IPS-15b (cell line): ENCODE measurements around the gene CEP112.

Experiments used
- H3K27me3 ChIP-seq: one replicate; pipeline ENCODE4 v1.6.1; 2013; ENCODE audit warnings: low read length; ENCODE audit not compliant: control insufficient read depth, insufficient read depth
- H3K36me3 ChIP-seq: one replicate; pipeline ENCODE4 v1.6.1; 2013; ENCODE audit warnings: low read length; ENCODE audit not compliant: control insufficient read depth, insufficient read depth
- H3K4me1 ChIP-seq: one replicate; pipeline ENCODE4 v1.6.1; 2013; ENCODE audit warnings: mild to moderate bottlenecking, low read length; ENCODE audit not compliant: control insufficient read depth, insufficient read depth
- H3K4me3 ChIP-seq: one replicate; pipeline ENCODE4 v1.5.1; 2013; ENCODE audit warnings: low read depth, low read length
- H3K9ac ChIP-seq: one replicate; pipeline ENCODE4 v1.6.1; 2013; ENCODE audit warnings: low read depth, mild to moderate bottlenecking, low read length
- H3K9me3 ChIP-seq: one replicate; pipeline ENCODE4 v1.6.1; 2013; ENCODE audit warnings: mild to moderate bottlenecking, low read length; ENCODE audit not compliant: control insufficient read depth, insufficient read depth

The CEP112 gene

DNA sequence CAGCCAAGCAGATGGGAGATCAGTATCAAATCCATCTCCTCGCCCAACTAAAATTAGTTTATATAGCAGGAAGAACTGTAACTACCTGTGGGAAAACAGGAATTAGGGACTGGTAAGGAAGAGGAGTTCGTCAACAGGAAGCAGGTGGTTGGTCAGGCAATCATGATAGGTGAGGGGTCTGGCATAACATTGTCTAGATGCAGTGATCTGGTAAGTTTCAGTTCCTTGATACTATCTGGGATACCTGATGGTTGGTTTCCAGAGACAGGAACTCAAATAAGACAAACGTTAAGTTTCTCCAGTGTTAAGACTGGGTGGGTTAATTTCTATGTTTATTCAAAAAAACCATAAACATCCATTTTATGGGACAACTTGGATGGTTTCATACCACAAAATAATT is 53.8 kb downstream of the CEP112 start:
- H3K4me1 ChIP-seq, result no peaks in the 10 kb centered on the region
- H3K27me3 ChIP-seq, result no peaks in the 10 kb centered on the region
- no peaks in the 10 kb centered on the region for H3K36me3 ChIP-seq
- no peaks in the 10 kb centered on the region for H3K9me3 ChIP-seq
- no peak overlapping the region for H3K9ac ChIP-seq
- H3K4me3 ChIP-seq, result no peak overlapping the region

DNA sequence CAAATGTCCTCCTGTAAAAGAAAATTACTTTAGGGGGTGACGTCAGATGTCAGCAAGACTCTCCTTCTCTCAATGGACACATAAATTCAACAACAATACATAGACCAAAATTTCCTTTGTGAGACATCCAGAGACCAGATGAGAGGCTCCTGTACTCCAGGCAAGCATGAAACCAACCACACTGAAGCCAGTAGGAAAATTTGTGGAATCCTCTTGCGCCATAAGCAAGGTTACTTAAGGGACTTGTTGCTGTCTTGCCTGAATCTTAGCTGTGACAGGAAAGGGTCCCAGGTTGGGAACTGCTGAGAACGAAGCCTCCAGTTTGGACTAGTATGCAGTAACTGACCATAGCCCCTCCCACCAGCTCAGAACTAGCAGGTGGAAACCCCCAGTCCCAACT is 56.0 kb downstream of the CEP112 start:
- H3K4me1 ChIP-seq, result no peaks in the 10 kb centered on the region
- no peaks in the 10 kb centered on the region for H3K9me3 ChIP-seq
- no peaks in the 10 kb centered on the region for H3K36me3 ChIP-seq
- no peak overlapping the region for H3K9ac ChIP-seq
- H3K4me3 ChIP-seq, result no peak overlapping the region
- no peaks in the 10 kb centered on the region for H3K27me3 ChIP-seq

DNA sequence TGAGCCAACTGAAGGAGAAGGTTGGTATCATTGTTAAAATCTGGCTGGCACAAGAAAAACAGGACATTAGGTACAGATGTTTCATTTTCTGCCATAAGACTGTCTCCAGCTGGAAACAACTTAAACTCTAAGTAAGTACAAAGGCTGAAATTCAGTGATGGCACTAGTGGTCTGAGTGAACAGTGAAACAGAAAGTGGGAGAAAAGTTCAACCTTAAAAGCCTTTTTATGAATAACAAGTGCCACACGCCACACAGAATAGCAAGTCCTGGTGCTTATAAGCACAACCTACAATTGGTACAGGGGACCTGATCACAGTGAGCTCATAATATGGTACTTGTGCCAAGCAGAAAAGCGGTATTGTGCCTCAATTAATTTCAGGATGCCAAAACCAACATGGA is 56.7 kb downstream of the CEP112 start:
- H3K9me3 ChIP-seq, result no peaks in the 10 kb centered on the region
- H3K27me3 ChIP-seq, result no peaks in the 10 kb centered on the region
- H3K36me3 ChIP-seq, result no peaks in the 10 kb centered on the region
- H3K4me1 ChIP-seq, result no peaks in the 10 kb centered on the region
- no peak overlapping the region for H3K9ac ChIP-seq
- no peak overlapping the region for H3K4me3 ChIP-seq

DNA sequence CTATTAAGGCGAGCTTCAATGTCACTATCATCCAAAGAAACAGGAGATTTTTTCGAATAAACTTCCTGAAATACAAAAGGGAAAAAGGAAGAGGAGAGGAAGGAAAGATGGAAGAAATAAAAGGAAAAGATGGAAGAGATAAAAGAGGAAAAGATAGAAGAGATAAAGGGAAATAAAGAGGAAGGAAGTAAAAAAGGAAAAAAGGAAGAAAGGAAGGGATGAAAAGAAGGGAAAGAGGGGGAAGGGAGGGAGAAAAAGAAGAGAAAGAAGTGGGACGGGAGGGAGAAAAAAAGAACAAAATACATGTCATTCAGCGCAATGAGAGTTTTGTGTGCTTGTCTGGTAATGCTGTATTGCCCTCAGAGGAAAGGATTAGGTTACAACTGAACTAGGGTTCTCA is 62.2 kb downstream of the CEP112 start:
- Histone ChIP-seq H3K27me3 (no peaks in the 10 kb centered on the region), H3K36me3 (no peaks in the 10 kb centered on the region), H3K4me3 (no peak overlapping the region), H3K9ac (no peak overlapping the region), H3K9me3 (no peaks in the 10 kb centered on the region), H3K4me1 (no peaks in the 10 kb centered on the region)

DNA sequence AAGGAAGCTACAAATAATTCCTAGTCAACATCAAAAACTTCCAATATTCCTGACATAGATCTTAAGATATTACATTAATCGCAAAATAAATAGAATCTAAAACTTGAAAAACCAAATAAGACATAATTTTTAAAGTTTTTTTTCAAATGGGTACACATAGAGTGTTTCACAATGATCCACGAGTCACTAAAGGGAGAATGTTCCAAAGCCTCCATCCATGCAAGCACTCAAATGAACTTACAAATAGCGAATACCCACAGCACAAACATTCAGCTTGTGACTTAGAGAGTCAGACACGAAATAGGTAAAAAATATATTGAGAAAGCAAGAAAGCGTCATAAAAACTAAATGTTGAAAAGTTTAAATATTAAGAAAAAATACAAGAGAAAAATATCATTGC is 65.7 kb downstream of the CEP112 start:
- Histone ChIP-seq H3K9ac (no peak overlapping the region), H3K36me3 (no peaks in the 10 kb centered on the region), H3K9me3 (no peaks in the 10 kb centered on the region), H3K27me3 (no peaks in the 10 kb centered on the region), H3K4me1 (no peaks in the 10 kb centered on the region), H3K4me3 (no peak overlapping the region)

DNA sequence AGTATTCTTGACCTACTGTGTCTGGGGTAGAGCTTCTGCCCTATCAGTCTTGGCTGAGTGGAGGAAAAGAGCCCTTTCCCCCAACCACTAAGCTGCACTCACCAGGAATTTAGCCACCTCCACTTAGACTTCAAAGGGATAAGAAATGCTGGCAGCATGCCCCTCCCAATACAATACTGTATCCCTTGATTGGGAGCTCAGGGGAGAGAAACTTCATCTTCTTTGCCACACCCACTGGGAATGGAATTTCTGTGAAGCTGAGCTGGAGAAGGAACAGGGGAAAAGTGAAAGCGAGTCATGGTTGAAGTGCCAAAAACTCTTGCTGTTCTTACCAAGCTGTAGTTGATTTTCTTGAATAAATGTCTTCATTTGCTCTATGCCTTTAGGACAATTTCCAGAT is 68.8 kb downstream of the CEP112 start:
- no peak overlapping the region for H3K4me3 ChIP-seq
- H3K36me3 ChIP-seq, result no peaks in the 10 kb centered on the region
- no peaks in the 10 kb centered on the region for H3K9me3 ChIP-seq

DNA sequence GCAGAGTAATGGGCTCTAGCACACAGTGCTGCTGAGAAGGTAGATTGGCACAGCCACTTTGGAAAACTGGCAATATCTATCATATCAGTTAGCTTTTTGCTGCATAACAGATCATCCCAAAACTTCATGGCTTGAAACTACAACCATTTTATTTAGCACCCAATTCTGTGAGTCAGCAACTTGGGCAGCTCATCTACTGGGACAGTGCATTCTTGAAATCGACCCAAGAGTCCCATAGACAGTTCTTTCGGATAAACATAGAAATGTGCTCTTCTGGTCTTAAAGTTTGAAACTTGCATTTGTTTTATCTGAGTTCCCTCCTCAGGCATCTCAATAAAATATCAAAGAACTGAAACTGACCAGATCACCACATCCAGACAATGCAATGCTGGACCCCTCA is 76.7 kb downstream of the CEP112 start:
- Histone ChIP-seq H3K4me1 (no peaks in the 10 kb centered on the region), H3K9ac (no peak overlapping the region), H3K4me3 (no peak overlapping the region), H3K36me3 (no peaks in the 10 kb centered on the region), H3K27me3 (no peaks in the 10 kb centered on the region), H3K9me3 (no peaks in the 10 kb centered on the region)

More for the DNA sequence above, 68.8 kb downstream of the CEP112 start:
- Histone ChIP-seq H3K27me3 (no peaks in the 10 kb centered on the region), H3K4me1 (no peaks in the 10 kb centered on the region), H3K9ac (no peak overlapping the region)

DNA sequence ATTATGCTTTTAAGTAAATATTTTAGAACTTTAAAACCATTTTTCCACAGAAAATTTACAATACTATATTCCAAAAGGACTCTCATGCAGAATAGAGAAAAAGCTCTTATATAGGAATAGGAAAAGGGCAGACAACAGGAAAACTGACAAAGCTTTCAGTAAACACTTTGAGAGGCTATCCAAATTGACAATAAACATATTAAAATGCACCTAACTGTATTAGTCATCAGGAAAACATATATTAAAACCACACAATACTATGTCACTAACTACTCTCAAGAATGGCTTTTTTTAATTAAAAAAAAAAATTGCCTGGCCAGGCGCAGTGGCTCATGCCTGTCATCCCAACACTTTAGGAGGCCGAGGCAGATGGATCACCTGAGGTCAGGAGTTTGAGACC is 77.3 kb downstream of the CEP112 start:
- Histone ChIP-seq H3K4me1 (no peaks in the 10 kb centered on the region), H3K36me3 (no peaks in the 10 kb centered on the region), H3K9ac (no peak overlapping the region), H3K4me3 (no peak overlapping the region), H3K27me3 (no peaks in the 10 kb centered on the region), H3K9me3 (no peaks in the 10 kb centered on the region)

DNA sequence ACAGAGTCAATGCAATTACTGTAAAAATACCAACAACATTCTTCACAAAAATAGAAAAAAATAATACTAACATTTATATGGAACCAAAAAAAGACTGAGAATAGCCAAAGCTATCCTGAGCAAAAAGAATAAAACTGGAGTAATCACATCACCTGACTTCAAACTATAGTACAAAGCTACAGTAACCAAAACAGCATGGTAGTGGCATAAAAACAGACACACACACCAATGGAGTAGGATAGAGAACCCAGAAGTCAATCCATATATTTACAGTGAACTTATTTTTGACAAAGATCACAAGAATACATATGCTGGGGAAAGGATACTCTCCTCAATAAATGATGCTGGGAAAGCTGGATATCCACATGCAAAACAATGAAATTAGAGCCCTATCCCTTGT is 84.2 kb downstream of the CEP112 start:
- no peaks in the 10 kb centered on the region for H3K36me3 ChIP-seq
- H3K9ac ChIP-seq, result no peak overlapping the region
- no peaks in the 10 kb centered on the region for H3K9me3 ChIP-seq
- H3K27me3 ChIP-seq, result no peaks in the 10 kb centered on the region
- no peak overlapping the region for H3K4me3 ChIP-seq
- H3K4me1 ChIP-seq, result no peaks in the 10 kb centered on the region

DNA sequence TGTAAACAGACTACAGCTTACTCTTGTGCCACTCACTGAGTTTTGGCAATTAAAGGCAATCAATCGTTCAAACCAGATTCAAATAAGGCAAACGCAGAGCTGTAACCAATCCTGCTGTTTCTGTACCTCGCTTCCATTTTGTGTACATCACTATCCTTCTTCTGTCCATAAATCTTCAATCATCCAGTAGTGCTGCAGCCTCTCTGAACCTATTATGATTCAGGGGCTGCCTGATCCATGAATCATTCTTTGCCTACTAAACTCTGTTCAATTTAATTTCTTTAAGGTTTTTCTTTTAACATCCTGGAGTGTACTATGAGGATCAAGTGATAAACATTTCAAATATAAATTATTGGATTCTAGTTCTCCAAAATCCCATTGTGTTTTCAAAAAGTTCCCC is 93.9 kb downstream of the CEP112 start:
- no peaks in the 10 kb centered on the region for H3K27me3 ChIP-seq
- H3K36me3 ChIP-seq, result no peaks in the 10 kb centered on the region
- H3K9me3 ChIP-seq, result no peaks in the 10 kb centered on the region
- H3K4me3 ChIP-seq, result no peak overlapping the region
- H3K9ac ChIP-seq, result no peak overlapping the region
- H3K4me1 ChIP-seq, result no peaks in the 10 kb centered on the region

DNA sequence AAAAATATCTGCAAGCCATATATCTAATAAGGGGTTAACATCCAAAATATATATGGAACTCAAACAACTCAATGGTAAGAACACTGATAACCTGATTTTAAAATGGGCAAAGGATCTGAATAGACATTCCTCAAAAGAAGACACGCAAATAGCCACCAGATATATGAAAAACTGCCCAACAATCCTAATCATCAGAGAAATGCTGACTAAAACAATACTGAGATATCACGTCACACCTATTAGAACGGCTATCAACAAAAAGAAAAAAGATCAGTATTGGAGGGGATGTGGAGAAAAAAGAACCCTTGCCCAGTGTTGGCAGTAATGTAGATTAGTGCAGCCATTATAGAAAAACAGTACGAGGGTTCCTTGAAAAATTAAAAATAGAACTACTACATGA is 97.2 kb downstream of the CEP112 start:
- Histone ChIP-seq H3K27me3 (no peaks in the 10 kb centered on the region), H3K9me3 (no peaks in the 10 kb centered on the region), H3K4me3 (no peak overlapping the region), H3K9ac (no peak overlapping the region), H3K4me1 (no peaks in the 10 kb centered on the region), H3K36me3 (no peaks in the 10 kb centered on the region)

DNA sequence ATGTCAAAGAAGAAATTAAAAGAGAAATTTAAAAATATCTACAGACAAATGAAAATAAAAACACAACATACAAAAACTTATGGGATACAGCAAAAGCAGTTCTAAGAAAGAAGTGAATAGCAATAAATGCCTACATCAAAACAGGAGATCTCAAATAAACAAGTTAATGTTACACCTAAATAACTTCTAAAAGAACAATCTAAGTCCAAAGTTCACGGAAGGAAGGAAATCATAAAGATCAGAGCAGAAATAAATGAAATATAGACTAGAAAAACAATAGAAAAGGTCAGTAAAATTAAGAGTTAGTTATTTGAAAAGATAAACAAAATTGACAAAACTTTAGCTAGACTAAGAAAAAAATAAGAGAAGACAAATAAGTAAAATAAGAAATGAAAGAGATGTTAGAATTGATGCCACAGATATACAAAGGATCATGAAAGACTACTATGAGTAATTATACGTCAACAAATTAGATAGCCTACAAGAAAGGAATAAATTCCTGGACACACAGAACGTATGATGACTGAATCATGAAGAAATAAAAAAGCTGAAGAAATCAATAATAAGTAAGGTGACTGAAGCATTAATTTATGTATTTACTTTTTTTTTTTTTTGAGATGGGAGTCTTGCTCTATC is 100.4 kb downstream of the CEP112 start:
- no peaks in the 10 kb centered on the region for H3K9me3 ChIP-seq
- H3K27me3 ChIP-seq, result no peaks in the 10 kb centered on the region
- no peak overlapping the region for H3K4me3 ChIP-seq
- H3K36me3 ChIP-seq, result no peaks in the 10 kb centered on the region
- no peaks in the 10 kb centered on the region for H3K4me1 ChIP-seq
- H3K9ac ChIP-seq, result no peak overlapping the region
